Common myeloid progenitor, CD34-positive (primary cell): ENCODE results near the gene RFX7.
A peak's percentile ranks its signal among the peaks of the same experiment; 100 is the strongest.

Experiments
- CTCF ChIA-PET: fragments of 350-600 bp; sonication (Branson Sonifier 250); formaldehyde crosslinking; loops from one replicate; lab custom pipeline; 2021; ENCODE audit warnings: antibody characterized with exemption; lab: Charles Lee
- POLR2A ChIA-PET: fragments of 350-600 bp; sonication (Branson Sonifier 250); formaldehyde crosslinking; loops from one replicate; lab custom pipeline; 2021; ENCODE audit warnings: antibody characterized with exemption; lab: Charles Lee
- DNase-seq, 3 donors: peaks; one replicate each; pipeline versions ENCODE4 v3.0.0 to v3.0.0-alpha.2; 2013
- H3K27ac ChIP-seq, 2 experiments: 1 replicate in 1 of 2; 2 replicates in 1 of 2; pipeline ENCODE4 v1.7.0; 2013; ENCODE audit warnings: inconsistent platforms in 2 of 2, low read length in 2 of 2, mild to moderate bottlenecking in 2 of 2, low read depth in 1 of 2, moderate library complexity in 1 of 2; ENCODE audit not compliant: severe bottlenecking in 2 of 2, insufficient read depth in 1 of 2, poor library complexity in 1 of 2
- H3K27me3 ChIP-seq, 5 experiments: replicated peaks in 2 of 5; 1 replicate in 3 of 5; 2 replicates in 2 of 5; pipeline versions ENCODE4 v1.6.1 to v1.7.0; 2013; ENCODE audit warnings: low read length in 4 of 5, mild to moderate bottlenecking in 2 of 5, moderate library complexity in 2 of 5, inconsistent platforms in 1 of 5; ENCODE audit not compliant: insufficient read depth in 5 of 5, control insufficient read depth in 4 of 5
- H3K36me3 ChIP-seq, 4 experiments: 1 replicate in 2 of 4; 2 replicates in 2 of 4; pipeline versions ENCODE4 v1.6.1 to v1.7.0; 2013; ENCODE audit warnings: low read length in 3 of 4, control low read depth in 1 of 4, mild to moderate bottlenecking in 1 of 4; ENCODE audit not compliant: control insufficient read depth in 4 of 4, insufficient read depth in 4 of 4
- H3K4me1 ChIP-seq, 4 experiments: 1 replicate in 3 of 4; 2 replicates in 1 of 4; pipeline versions ENCODE4 v1.6.1 to v1.7.1; 2013; ENCODE audit warnings: low read length in 3 of 4, mild to moderate bottlenecking in 3 of 4, control low read depth in 1 of 4, inconsistent platforms in 1 of 4, moderate library complexity in 1 of 4; ENCODE audit not compliant: control insufficient read depth in 4 of 4, insufficient read depth in 4 of 4; ENCODE audit errors: control extremely low read depth in 1 of 4
- H3K4me3 ChIP-seq, 7 experiments: 1 replicate in 4 of 7; 2 replicates in 3 of 7; pipeline versions ENCODE4 v1.5.1 to v1.7.0; 2013; ENCODE audit warnings: mild to moderate bottlenecking in 7 of 7, low read length in 6 of 7, moderate library complexity in 6 of 7, inconsistent platforms in 2 of 7, low read depth in 2 of 7, control low read depth in 1 of 7; ENCODE audit not compliant: insufficient read depth in 4 of 7, control insufficient read depth in 1 of 7; ENCODE audit errors: extremely low read depth in 1 of 7
- H3K9me3 ChIP-seq, 5 experiments: 1 replicate in 4 of 5; 2 replicates in 1 of 5; pipeline versions ENCODE4 v1.6.1 to v1.7.1; 2013; ENCODE audit warnings: low read length in 4 of 5, mild to moderate bottlenecking in 2 of 5, inconsistent platforms in 1 of 5, low read depth in 1 of 5, moderate library complexity in 1 of 5; ENCODE audit not compliant: control insufficient read depth in 4 of 5, insufficient read depth in 2 of 5; ENCODE audit errors: control extremely low read depth in 1 of 5
- WGBS: methylation state at CpG from one replicate; pipeline ENCODE4 v1.1.5; 2013; ENCODE audit not compliant: insufficient coverage; 5-methylcytosine and 5-hydroxymethylcytosine counted together

RFX7 gene

DNA sequence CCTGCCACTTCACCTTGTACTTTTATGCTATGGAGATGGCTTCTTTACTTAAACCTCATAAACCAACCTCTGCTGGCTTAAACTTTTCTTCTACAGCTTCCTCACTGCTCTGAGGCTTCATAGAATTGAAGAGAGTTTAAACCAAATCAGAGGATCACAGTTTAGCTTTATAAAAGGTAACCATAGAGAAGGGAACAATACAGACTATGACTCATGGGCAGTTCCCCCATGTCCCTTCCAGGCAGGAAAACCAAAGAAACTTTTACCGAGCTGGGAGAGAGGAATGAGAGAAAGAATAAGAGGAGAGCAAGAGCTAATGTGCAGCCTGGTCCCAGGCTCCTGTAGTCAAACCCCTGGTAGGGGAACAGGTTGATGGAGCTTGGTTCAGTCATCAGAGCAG, 196.3 kb downstream of the RFX7 start:
- no peaks in the 10 kb centered on the region for H3K27me3 ChIP-seq
- ChIA-PET CTCF (interaction anchor here (1.0 kb wide), 1 partner anchor 398 kb away, joined by 3 read pairs; no protein-coding TSS in a partner anchor), POLR2A (no interaction called here)
- 100% methylated on average over 1 of the region's 1 CpG for WGBS
- peaks cover 0 to 3% (median 0%) of the 10 kb centered on the region in 5 experiments for H3K9me3 ChIP-seq
- peaks cover 0 to 12% (median 6%) of the 10 kb centered on the region in 4 experiments for H3K4me1 ChIP-seq
- no peaks in the 10 kb centered on the region for H3K36me3 ChIP-seq
- H3K4me3 ChIP-seq = no peak overlapping the region
- H3K27ac ChIP-seq = no peak overlapping the region
- DNase-seq = no peak

DNA sequence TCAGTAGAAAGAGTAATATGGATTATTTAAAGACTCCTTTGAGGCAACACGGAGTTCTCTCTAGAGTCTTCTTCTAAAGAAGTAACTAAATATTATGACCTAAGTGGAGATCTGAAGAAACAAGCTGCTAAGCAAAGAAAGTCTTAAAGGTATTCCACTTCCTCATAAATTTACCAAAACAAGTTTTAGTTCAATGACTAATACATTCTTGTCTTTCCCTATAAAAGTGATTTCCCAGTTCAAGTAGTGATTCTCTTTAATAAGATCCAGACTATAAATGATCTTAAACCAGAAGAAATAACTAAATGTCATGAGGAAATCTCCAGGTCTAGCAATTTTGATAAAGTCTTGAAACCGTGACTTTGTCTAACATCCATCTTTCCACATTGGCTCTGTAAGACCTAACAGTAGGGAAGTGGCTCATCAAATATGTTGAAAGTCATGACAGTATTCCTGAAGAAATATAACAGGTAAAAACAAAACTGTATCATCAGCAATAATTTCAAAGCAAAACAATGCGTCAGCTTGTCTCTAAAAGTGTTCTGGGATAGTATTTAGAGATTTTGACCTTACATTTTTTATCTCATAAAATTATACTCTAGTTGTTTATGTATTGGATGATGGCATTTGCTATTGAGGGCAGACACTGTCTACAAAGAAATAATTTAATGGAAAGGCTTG, 198.5 kb downstream of the RFX7 start:
- DNase-seq = no peak
- POLR2A ChIA-PET = no interaction called here
- no peaks in the 10 kb centered on the region for H3K36me3 ChIP-seq
- no peaks in the 10 kb centered on the region for H3K27me3 ChIP-seq
- H3K4me1 ChIP-seq = peaks cover 0 to 12% (median 6%) of the 10 kb centered on the region in 4 experiments
- CTCF ChIA-PET = no interaction called here
- H3K4me3 ChIP-seq = no peak overlapping the region
- no peak overlapping the region for H3K27ac ChIP-seq
- 100% methylated on average over 1 of the region's 3 CpGs for WGBS
- peaks cover 0 to 3% (median 0%) of the 10 kb centered on the region in 5 experiments for H3K9me3 ChIP-seq

DNA sequence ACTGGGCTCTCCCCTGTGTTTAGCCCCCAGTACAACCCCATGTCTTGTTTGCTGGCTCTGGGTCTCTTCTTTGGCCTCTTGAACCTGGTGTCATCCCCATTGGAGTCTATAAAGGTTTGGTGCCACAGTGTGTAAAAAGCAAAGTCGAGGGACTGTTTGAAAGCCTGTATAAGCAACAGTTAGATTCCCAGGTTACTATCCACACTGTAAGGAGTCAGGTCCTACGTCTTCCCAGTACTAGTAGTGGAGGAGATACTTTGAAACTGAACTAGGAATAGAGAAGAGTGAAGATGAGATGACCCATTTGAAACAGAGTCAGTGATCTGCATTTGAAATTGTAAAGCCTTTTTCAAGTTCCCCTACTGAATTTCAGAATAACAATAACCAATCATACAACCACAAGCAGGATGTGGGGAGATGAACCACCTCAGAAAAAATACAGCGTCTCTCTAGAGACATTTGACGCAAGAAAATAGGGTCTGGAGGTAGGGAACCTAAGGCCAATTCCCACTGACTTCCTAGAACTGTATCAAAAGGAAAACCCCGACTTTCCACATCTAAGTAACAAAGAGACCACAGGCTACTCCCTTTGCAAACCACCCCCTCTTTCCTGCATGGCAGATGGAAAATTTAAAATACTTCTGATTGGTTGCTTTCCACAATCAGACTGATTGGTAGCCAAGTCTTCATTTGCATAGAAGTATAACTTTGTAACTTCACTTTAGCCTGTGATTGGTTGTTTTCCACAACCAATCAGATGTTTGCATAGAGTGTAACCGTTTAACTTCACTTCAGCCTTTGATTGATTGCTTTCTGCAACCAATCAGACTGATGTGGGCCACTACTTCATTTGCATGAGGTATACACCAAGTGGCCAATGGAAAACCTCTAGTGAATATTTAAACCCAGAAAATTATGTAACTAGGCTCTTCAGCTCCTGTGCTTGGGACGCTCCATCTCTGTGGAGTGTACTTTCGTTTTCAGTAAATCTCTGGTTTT, 200.4 kb downstream of the RFX7 start:
- 88% methylated on average over 5 of the region's 8 CpGs for WGBS
- H3K27me3 ChIP-seq = no peaks in the 10 kb centered on the region
- no peak overlapping the region for H3K4me3 ChIP-seq
- H3K27ac ChIP-seq = no peak overlapping the region
- POLR2A ChIA-PET = no interaction called here
- no peaks in the 10 kb centered on the region for H3K36me3 ChIP-seq
- CTCF ChIA-PET = interaction anchor here (1.0 kb wide), 1 partner anchor 12 kb away, joined by 3 read pairs; no protein-coding TSS in a partner anchor
- peak; percentile 12 to 67 (median 64) for DNase-seq
- peaks cover 0 to 12% (median 6%) of the 10 kb centered on the region in 4 experiments for H3K4me1 ChIP-seq
- H3K9me3 ChIP-seq = peaks cover 0 to 3% (median 0%) of the 10 kb centered on the region in 5 experiments

- no peak overlapping the region for H3K4me3 ChIP-seq
- peaks cover 0 to 3% (median 0%) of the 10 kb centered on the region in 5 experiments for H3K9me3 ChIP-seq
- H3K27me3 ChIP-seq = no peaks in the 10 kb centered on the region
- H3K27ac ChIP-seq = no peak overlapping the region
- ChIA-PET CTCF (interaction anchor here (1.1 kb wide), 1 partner anchor 11 kb away, joined by 3 read pairs; no protein-coding TSS in a partner anchor), POLR2A (no interaction called here)
- no peak for DNase-seq
- H3K4me1 ChIP-seq = peaks cover 0 to 12% (median 6%) of the 10 kb centered on the region in 4 experiments
- 93% methylated on average over 3 of the region's 4 CpGs for WGBS
- H3K36me3 ChIP-seq = no peaks in the 10 kb centered on the region
Measured at GRCh38 chr15:56042498-56042897, 201.2 kb downstream of the RFX7 start.

GRCh38 chr15:56042031-56042430, 201.6 kb downstream of the RFX7 start:
- DNase-seq = no peak
- no peaks in the 10 kb centered on the region for H3K27me3 ChIP-seq
- ChIA-PET POLR2A (interaction anchor here (0.6 kb wide), 1 partner anchor 41 kb away, joined by 3 read pairs; no protein-coding TSS in a partner anchor), CTCF (interaction anchor here (1.1 kb wide), 1 partner anchor 11 kb away, joined by 3 read pairs; no protein-coding TSS in a partner anchor)
- peaks cover 0 to 2% (median 0%) of the 10 kb centered on the region in 5 experiments for H3K9me3 ChIP-seq
- no CpG with 5 or more reads among the region's 1 CpG for WGBS
- peaks cover 0 to 12% (median 6%) of the 10 kb centered on the region in 4 experiments for H3K4me1 ChIP-seq
- H3K36me3 ChIP-seq = no peaks in the 10 kb centered on the region
- H3K4me3 ChIP-seq = no peak overlapping the region
- H3K27ac ChIP-seq = no peak overlapping the region

GRCh38 chr15:56040081-56041035, 203.3 kb downstream of the RFX7 start:
- Histone ChIP-seq H3K4me1 (peaks cover 0 to 12% (median 6%) of the 10 kb centered on the region in 4 experiments), H3K27me3 (no peaks in the 10 kb centered on the region), H3K27ac (no peak overlapping the region), H3K4me3 (no peak overlapping the region), H3K36me3 (no peaks in the 10 kb centered on the region), H3K9me3 (no peaks in the 10 kb centered on the region)
- peak in 2 of 3 donors; percentile 6 to 21 for DNase-seq
- CTCF ChIA-PET = interaction anchor here (0.6 kb wide), 1 partner anchor 202 kb away, joined by 3 read pairs; no protein-coding TSS in a partner anchor
- WGBS = 94% methylated on average over 8 of the region's 8 CpGs
- POLR2A ChIA-PET = no interaction called here
